GM21576 (cell line): ENCODE data around the gene FMO3.

Source experiments
- ATAC-seq: cut with Tn5 transposase; IDR thresholded peaks from one replicate; pipeline ENCODE4 v1.9.1; 2021; ENCODE audit warnings: mild to moderate bottlenecking, moderate library complexity; ENCODE audit not compliant: unreplicated experiment

FMO3 gene

GRCh38 chr1:171155484-171155883 lies 64.8 kb downstream of the FMO3 start:
- ATAC-seq = no peak

DNA sequence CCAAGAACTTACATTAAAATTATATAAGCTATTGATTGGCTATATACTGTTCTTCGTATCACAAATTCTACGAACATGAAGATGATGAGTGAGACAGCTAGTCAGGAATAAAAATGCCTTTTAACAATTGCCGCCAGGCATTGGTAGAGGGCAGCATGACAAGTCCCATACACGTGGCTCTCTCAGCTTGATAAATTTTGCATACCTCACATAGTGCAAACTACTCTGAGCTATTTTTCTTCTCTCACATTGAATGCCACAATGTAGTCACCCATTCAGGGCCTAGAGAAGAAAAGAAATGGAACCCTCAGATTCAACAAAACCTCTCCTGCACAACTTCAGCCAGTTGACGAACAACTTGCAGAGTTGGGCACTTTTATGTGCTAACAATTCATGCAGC lies 67.4 kb downstream of the FMO3 start:
- no peak for ATAC-seq

- no peak for ATAC-seq
These were observed 67.8 kb downstream of the FMO3 start for GRCh38 chr1:171158551-171158950.

DNA sequence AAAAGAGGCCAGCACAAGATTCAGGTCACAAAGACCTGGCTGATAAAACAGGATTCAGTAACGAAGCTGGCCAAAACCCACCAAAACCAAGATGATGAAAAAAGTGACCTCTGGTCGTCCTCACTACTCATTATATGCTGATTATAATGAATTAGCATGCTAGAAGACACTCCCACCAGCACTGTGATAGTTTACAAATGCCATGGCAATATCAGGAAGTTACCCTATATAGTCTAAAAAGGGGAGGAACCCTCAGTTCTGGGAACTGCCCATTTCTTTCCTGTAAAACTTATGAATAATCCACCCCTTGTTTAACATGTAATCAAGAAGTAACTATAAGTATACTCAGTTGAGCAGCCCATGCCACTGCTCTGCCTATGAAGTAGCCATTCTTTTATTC lies 68.4 kb downstream of the FMO3 start:
- no peak for ATAC-seq

- no peak for ATAC-seq
These were observed 69.5 kb downstream of the FMO3 start for GRCh38 chr1:171160211-171160610.

- ATAC-seq = no peak
These were observed 70.1 kb downstream of the FMO3 start for GRCh38 chr1:171160639-171161354.

GRCh38 chr1:171161431-171161830 lies 70.7 kb downstream of the FMO3 start:
- no peak for ATAC-seq

DNA sequence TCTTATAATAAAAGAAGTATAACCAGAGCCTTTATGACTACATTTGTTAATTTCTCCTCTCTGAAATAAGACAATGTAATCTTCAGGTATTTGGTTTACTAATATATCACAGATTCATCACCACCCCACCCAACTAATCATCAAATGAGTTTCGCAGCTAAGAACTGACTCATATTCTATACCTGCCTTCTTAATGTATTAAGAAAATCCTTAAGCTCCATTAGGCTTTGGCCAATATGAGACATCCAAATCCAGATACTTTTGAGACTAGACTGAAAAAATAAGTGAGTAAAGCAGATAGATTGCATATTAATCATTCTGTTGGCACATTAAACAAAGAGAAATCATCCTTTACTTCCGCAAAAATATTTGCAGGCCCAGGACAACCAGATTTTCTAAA lies 75.7 kb downstream of the FMO3 start:
- ATAC-seq = no peak
